GM19099 (cell line): ENCODE data around the gene ITGAE.

Source experiments
- POLR2A ChIP-seq: IDR thresholded peaks from 3 replicates; pipeline ENCODE4 v1.6.1; 2011; ENCODE audit warnings: low read depth; ENCODE audit not compliant: insufficient read length; ENCODE audit errors: extremely low read depth

ITGAE gene

DNA sequence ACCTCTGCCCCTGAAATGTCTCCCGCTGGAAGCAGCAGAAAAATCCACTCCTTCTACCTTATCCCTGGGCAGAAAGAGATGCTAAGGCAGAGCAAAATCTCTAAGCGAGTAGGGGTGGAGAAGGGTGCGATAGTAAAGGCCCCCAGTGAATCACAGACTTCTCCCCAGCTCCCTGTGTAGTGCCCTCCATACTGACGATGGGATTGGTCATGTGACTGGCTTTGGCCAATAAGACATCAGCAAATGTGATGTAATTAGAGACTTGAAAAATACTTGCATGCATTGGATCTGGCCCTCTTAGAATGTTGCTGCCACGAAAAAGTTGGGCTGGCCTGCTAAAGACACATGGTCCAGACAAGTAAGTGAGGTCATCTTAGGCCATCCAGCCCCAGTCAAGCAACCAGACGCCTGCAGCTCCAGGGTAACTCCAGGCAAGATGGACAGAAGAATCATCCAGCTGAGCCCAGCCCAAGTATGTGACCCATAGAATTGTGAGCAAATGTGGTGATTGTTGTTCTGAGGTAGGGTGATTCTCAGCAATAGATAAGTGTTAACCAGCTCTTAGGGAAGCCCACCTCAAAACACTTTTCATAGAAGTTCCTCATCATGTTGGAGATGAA lies 41.3 kb downstream of the ITGAE start:
- TF ChIP-seq POLR2A, result no peak

GRCh38 chr17:3755335-3756030 lies 45.5 kb downstream of the ITGAE start:
- no peak for TF ChIP-seq POLR2A

DNA sequence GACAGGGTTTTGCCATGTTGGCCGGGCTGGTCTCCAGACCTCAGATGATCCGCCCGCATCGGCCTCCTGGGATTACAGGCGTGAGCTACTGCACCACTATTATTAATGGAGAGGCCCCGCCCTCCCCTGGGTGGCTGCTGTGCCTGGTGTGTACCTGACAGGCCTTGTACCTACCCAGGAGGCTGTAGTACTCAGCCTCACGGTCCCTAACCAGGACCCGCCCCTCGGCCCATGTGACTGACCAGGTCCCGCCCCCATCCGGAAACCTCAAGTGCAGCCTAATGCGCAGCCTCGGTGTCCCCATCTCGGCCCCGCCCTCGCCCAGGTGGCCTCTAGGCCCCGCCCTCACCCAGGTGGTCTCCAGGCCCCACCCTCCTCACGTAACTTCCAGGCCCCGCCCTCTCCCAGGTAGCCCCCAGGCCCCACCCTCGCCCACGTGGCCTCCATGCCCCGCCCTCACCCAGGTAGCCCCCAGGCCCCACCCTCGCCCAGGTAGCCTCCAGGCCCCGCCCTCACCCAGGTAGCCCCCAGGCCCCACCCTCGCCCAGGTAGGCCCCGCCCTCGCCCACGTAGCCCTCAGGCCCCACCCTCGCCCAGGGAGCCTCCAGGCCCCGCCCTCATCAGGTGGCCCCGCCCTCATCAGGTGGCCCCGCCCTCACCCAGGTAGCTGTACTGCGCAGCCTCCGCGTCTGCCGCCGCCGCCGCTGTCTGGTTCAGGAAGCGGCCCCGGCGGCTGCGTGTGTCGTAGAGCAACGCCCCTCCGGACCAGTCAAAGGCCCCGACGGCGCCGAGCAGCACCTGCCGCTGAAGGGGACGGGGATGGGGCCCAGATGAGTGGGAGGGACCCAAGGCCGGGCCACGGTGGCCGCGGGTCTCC lies 46.3 kb downstream of the ITGAE start:
- TF ChIP-seq POLR2A, result no peak

DNA sequence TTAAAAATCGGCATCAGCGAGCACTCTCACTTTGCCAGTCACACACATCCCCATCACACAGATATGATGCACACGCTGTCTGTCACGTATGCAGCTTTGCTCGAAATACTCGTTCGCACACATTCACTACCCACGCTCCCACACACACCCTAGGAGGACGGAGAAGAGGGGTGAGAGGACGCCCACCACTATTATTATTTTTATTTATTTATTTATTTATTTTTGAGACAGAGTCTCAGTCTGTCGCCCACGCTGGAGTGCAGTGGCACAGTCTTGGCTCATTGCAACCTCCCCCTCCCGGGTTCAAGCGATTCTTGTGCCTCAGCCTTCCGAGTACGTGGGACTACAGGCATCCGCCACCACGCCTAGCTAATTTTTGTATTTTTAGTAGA lies 46.9 kb downstream of the ITGAE start:
- no peak for TF ChIP-seq POLR2A

DNA sequence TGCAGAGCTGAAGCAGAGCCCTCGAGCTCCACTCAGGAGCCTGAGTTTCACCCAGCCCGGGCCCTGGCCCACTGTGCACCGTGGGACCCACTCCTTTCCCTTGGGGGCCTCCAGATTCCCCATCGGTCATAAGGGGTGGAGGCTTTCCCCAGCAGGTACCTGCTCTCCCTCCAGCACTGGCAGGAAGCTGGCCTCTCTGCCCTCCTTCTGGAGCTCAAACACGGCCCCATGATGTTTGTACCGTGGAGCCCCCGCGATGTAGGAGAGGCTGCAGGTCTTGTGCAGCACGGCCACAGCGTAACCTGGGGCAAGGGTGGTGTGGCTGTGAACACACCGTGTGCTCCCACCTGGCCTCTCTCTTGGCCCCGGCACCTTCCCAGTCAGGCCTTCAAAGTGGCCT lies 47.4 kb downstream of the ITGAE start:
- TF ChIP-seq POLR2A, result no peak

DNA sequence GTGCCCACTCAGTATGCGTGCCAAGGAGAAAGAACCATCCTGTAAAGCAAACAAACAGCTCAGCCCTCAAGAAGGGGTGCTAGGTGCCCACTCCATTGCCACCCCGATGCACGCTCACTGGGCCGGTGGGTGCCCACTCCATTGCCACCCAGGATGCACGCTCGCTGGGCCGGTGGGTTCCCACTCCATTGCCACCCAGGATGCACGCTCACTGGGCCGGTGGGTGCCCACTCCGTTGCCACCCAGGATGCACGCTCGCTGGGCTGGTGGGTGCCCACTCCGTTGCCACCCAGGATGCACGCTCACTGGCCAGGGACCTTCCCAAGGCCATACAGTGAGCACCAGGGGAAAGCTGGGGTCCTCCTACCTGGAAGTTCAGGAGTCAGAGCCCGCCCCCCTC lies 49.2 kb downstream of the ITGAE start:
- no peak for TF ChIP-seq POLR2A

GRCh38 chr17:3750926-3751325 lies 50.1 kb downstream of the ITGAE start:
- TF ChIP-seq POLR2A, result no peak

DNA sequence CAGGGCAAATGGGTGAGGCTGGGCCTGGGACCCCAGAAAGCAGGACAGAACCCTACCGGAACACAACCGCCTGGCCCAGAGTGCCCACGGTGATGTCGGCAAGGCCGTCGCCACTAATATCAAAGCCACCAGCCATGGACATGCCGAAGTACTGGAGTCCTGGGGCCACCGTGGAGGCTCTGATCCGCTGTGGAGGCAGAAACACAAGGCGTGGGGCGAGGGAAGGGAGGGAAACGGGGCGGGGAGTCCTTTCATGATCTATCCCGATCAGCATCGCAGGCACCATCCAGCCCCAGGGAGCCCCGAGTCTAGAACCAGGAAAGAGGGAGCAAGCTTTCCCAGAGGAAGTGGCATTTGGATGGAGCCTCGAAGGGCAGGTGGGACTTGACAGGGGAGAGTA lies 50.7 kb downstream of the ITGAE start:
- TF ChIP-seq POLR2A, result no peak

GRCh38 chr17:3748576-3748975 lies 52.4 kb downstream of the ITGAE start:
- TF ChIP-seq POLR2A, result no peak

DNA sequence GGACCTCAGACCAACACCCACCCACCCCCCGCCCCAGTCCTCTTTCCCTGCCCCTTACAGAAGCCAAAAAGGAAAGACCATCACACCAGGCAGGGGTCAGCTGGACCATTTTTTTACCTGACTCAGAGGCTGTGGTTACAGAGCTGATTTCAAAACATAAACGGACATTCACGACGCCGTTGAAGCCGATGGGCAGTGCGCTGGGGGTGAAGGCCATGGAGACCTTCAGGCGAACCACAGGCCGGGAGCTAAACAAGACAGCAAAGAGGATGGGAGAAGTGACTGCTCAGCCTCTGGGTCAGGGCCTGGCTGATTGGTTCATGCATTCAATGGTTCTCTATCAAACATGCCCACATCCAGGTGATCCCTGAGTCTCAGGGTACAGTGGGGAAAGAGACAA lies 53.2 kb downstream of the ITGAE start:
- no peak for TF ChIP-seq POLR2A

DNA sequence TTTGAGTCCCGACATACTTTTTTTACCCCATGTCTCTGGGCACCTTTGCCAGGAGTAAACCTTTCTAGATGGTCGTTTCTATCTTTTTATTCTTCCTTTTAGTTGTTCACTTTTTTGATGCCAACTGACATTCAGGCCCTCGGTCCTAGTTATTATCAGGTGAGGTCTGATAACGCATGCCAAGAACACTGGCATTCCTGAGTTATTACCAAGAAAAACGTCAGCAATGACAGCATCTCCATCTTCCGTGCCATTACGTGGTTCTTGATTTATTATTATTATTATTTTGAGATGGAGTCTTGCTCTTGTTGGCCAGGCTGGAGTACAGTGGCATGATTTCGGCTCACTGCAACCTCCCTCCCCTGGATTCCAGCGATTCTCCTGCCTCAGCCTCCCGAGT lies 55.9 kb downstream of the ITGAE start:
- TF ChIP-seq POLR2A, result no peak

DNA sequence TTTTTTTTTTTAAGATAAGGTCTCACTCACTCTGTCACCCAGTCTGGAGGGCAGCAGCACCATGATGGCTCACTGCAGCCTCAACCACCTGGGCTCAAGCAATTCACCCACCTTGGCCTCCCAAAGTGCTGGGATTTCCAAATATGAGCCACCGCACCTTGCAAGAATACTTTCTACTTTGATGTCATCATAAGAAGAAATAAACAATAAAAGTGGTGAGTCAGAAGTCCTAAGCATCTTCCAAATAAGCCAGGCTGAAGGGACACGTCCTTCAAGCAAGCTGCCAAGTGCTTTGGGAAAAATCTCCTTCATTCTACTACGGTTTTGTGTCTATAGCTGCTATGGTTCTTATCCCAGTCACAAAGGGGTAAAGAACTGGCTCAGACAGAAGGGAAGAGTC lies 57.0 kb downstream of the ITGAE start:
- no peak for TF ChIP-seq POLR2A

- no peak for TF ChIP-seq POLR2A
These were observed 60.3 kb downstream of the ITGAE start for GRCh38 chr17:3740611-3741073.

DNA sequence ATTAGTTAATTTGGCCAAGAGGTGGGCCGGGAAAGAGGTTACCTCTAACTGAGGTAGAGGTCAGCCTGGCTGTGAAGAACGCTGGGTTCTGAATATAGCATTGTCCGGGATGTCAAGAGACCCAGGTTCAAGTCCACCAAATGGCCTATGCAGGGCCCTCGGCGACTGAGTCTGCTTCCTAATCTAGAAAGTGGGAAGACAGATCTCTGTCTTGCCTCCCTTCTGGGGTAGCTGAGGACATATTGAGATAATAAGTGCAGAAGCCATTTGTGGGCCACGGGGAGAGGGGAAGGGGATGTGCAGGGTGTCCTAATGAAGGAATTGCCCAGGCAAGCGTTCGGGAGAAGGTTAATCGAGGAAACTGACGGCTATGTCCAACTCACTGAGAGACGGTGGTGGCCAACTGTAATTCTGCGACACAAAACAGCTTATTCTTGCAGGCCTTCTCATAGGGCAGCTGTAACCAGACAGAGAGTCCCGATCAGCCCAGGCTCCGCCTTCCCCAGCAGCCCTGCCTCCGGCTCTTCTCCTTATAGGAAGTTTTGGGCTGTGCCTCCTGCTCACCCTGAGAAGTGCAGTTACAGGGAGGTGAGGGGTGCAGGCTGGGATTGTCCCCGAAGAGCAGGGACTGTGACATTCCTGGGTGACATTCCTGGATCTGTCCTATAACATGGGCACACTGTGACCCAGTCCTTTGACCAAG lies 61.4 kb downstream of the ITGAE start:
- no peak for TF ChIP-seq POLR2A
